Glutamatergic neuron (in vitro differentiated cells): Measurements from ENCODE around the gene SOWAHB. TPM values are rescaled to one million over a fixed set of nuclear protein-coding genes. Genes with fewer than 3 reads are reported as not detected.

ENCODE experiments used
- DNase-seq: peaks from one replicate; pipeline ENCODE4 v3.0.0; 2022
- H3K27ac Mint-ChIP-seq: one replicate; pipeline ENCODE4 v1.8.0; 2020; ENCODE audit warnings: mild to moderate bottlenecking, mixed read lengths, inconsistent platforms; ENCODE audit not compliant: unreplicated experiment
- H3K27me3 Mint-ChIP-seq: one replicate; pipeline ENCODE4 v1.8.0; 2020; ENCODE audit warnings: mild to moderate bottlenecking, moderate library complexity, mixed read lengths, inconsistent platforms; ENCODE audit not compliant: unreplicated experiment
- H3K36me3 Mint-ChIP-seq: one replicate; pipeline ENCODE4 v1.8.0; 2020; ENCODE audit warnings: mild to moderate bottlenecking, mixed read lengths, inconsistent platforms; ENCODE audit not compliant: unreplicated experiment
- H3K4me1 Mint-ChIP-seq: one replicate; pipeline ENCODE4 v1.8.0; 2020; ENCODE audit warnings: mild to moderate bottlenecking, low read depth, mixed read lengths, inconsistent platforms; ENCODE audit not compliant: unreplicated experiment
- H3K4me3 Mint-ChIP-seq: one replicate; pipeline ENCODE4 v1.8.0; 2020; ENCODE audit warnings: mild to moderate bottlenecking, mixed read lengths, inconsistent platforms; ENCODE audit not compliant: unreplicated experiment
- H3K9me3 Mint-ChIP-seq: one replicate; pipeline ENCODE4 v1.8.0; 2020; ENCODE audit warnings: mild to moderate bottlenecking, moderate library complexity, mixed read lengths, inconsistent platforms; ENCODE audit not compliant: unreplicated experiment
- CTCF ChIP-seq: fragments of 200-600 bp; sonication (generic); IDR thresholded peaks from one replicate; pipeline ENCODE4 v1.5.0; 2021; ENCODE audit not compliant: partially characterized antibody, unreplicated experiment
- total RNA-seq: library from RNA; stranded (reverse); fragmentation: NEBNext Ultra II Directional; extraction: Animal tissue kit (Norgen Biotek cat#: 25700); gene quantifications from one replicate; pipeline ENCODE4 v1.2.1, GENCODE V29; 2021; ENCODE audit not compliant: unreplicated experiment

Gene SOWAHB
- total RNA-seq, 1 donor from 2014 or later, result 0.17 TPM

DNA sequence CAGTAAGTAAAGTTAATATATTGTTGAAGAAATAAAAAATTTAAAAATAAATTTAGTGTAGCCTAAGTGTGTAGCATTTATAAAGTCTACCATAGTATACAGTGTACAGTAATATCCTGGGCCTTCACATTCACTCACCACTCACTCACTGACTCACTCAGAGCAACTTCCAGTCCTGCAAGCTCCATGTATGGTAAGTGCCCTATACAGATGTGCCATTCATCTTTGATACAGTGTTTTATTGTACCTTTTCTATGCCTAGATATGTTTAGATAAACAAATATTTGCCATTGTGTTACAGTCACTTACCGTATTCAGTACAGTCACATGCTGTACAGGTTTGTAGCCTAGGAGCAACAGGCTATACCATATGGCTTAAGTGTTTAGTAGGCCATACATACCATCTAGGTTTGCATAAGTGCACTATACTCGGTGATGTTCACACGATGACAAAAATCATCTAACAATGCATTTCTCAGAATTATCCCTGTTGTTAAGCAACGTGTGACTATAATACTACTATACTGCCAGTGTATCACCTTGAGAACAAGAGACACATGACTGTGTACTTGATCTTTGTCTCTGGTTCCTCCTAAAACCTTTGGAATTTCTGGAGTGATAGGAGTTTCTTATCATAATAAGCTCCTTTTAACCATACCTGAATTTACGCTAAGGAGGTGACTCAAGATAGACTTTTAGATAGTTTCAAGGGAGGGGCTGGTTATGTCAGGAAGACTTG lies 25.8 kb upstream of the SOWAHB start:
- no peak overlapping the region for H3K27ac Mint-ChIP-seq
- TF ChIP-seq CTCF, result no peak
- no peak overlapping the region for H3K4me3 Mint-ChIP-seq

DNA sequence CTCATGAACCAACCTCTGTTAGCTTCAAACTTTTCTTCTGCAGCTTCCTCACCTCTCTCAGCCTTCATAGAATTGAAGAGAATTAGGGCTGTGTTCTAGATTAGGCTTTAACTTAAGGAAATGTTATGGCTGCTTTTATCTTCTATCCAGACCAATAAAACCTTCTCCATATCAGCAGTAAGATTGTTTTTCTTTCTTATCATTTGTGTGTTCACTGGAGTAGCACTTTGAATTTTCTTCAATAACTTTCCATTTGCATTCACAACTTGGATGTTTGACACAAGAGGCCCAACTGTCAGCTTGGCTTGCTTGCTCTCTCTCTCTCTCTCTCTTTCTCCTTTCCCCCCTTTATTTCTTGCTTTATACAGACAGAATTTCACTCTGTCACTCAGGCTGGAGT lies 22.8 kb upstream of the SOWAHB start:
- no peaks in the 10 kb centered on the region for H3K4me1 Mint-ChIP-seq
- DNase-seq, result no peak
- H3K27me3 Mint-ChIP-seq, result no peaks in the 10 kb centered on the region
- no peak for TF ChIP-seq CTCF
- H3K9me3 Mint-ChIP-seq, result peaks cover 3% of the 10 kb centered on the region
- H3K4me3 Mint-ChIP-seq, result no peak overlapping the region
- peaks cover 6% of the 10 kb centered on the region for H3K36me3 Mint-ChIP-seq
- no peak overlapping the region for H3K27ac Mint-ChIP-seq

More for the DNA sequence above, 25.8 kb upstream of the SOWAHB start:
- Mint-ChIP-seq H3K9me3 (peaks cover 3% of the 10 kb centered on the region), H3K27me3 (no peaks in the 10 kb centered on the region), H3K4me1 (no peaks in the 10 kb centered on the region), H3K36me3 (peaks cover 6% of the 10 kb centered on the region)
- no peak for DNase-seq

DNA sequence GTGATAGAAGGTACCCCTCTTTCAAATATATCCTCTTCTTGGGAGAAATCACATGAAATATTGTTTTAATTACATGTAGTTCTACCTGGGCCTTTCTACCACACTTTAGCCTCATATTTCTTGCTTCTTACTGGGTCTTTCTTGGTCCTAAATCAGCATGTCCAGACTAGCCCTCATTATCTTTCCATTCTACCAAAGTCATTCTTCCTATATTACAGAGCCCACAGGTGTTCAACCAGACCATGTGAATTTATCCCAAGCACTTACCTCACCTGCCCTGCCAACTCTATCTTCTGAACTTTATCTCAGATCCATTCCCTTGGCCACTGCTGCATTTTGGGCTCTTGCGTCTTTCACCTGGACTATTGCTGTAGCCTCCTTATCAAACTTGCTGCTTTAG lies 11.8 kb upstream of the SOWAHB start:
- DNase-seq, result no peak
- H3K27ac Mint-ChIP-seq, result no peak overlapping the region
- no peak for TF ChIP-seq CTCF
- peaks cover 3% of the 10 kb centered on the region for H3K9me3 Mint-ChIP-seq
- peaks cover 2% of the 10 kb centered on the region for H3K27me3 Mint-ChIP-seq
- H3K4me1 Mint-ChIP-seq, result no peaks in the 10 kb centered on the region
- no peak overlapping the region for H3K4me3 Mint-ChIP-seq
- H3K36me3 Mint-ChIP-seq, result peaks cover 13% of the 10 kb centered on the region

DNA sequence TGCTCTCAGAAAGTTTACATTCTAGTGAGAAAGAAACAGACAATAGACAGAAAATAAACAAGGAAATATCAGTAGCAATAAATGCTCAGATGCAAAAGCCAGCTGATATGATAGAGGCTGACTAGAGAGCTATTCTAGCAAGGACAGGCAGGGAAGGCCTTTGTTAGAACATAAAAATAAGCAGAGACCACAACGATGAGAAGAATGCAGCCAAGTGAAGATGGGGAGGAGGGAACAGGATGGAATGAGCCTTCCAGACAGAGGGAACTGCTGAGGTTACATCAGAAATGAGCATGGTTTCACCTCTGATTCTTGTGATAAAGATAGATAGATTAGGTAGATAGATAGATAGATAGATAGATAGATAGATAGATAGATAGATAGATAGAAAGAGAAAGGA lies 7.6 kb upstream of the SOWAHB start:
- no peaks in the 10 kb centered on the region for H3K27me3 Mint-ChIP-seq
- peaks cover 13% of the 10 kb centered on the region for H3K36me3 Mint-ChIP-seq
- no peak for DNase-seq
- no peak for TF ChIP-seq CTCF
- no peaks in the 10 kb centered on the region for H3K4me1 Mint-ChIP-seq
- no peak overlapping the region for H3K27ac Mint-ChIP-seq
- H3K9me3 Mint-ChIP-seq, result peaks cover 3% of the 10 kb centered on the region
- no peak overlapping the region for H3K4me3 Mint-ChIP-seq

GRCh38 chr4:76904646-76905190 lies 6.8 kb upstream of the SOWAHB start:
- H3K36me3 Mint-ChIP-seq, result peaks cover 13% of the 10 kb centered on the region
- peaks cover 3% of the 10 kb centered on the region for H3K9me3 Mint-ChIP-seq
- H3K4me1 Mint-ChIP-seq, result no peaks in the 10 kb centered on the region
- H3K27ac Mint-ChIP-seq, result no peak overlapping the region
- DNase-seq, result no peak
- no peak for TF ChIP-seq CTCF
- no peak overlapping the region for H3K4me3 Mint-ChIP-seq
- no peaks in the 10 kb centered on the region for H3K27me3 Mint-ChIP-seq
